Thoracic aorta (tissue), 2 donors: Measurements from ENCODE around the gene DIP2C. TPM values are rescaled to one million over a fixed set of nuclear protein-coding genes. Genes with fewer than 3 reads are reported as not detected.

Experiments
- ATAC-seq: fragments of 150-250 bp; one replicate; pipeline ENCODE4 v1.8.0; 2017; ENCODE audit warnings: low read depth; ENCODE audit not compliant: insufficient number of reproducible peaks, low FRiP score
- DNase-seq: peaks from one replicate; pipeline ENCODE4 v3.0.0-alpha.2; 2020; ENCODE audit warnings: low spot score
- H3K27ac ChIP-seq, 2 donors: fragments of 200-600 bp; sonication (generic); 1 replicate in 1 of 2; 2 replicates in 1 of 2; pipeline ENCODE4 v1.5.1; 2016; ENCODE audit warnings: mild to moderate bottlenecking in 2 of 2, moderate library complexity in 2 of 2
- H3K27me3 ChIP-seq: fragments of 200-600 bp; sonication (generic); replicated peaks from 2 replicates; pipeline ENCODE4 v1.6.0; 2016; ENCODE audit warnings: mild to moderate bottlenecking; ENCODE audit not compliant: insufficient read depth
- H3K36me3 ChIP-seq: fragments of 200-600 bp; sonication (generic); one replicate; pipeline ENCODE4 v1.5.1; 2016
- H3K4me1 ChIP-seq, 2 donors: fragments of 200-600 bp; sonication (generic); 1 replicate in 1 of 2; 2 replicates in 1 of 2; pipeline versions ENCODE4 v1.5.1 to v1.6.0; 2016; ENCODE audit warnings: low read depth in 2 of 2, mild to moderate bottlenecking in 1 of 2; ENCODE audit not compliant: control insufficient read depth in 1 of 2
- H3K4me3 ChIP-seq: fragments of 200-600 bp; sonication (generic); 2 replicates; pipeline ENCODE4 v1.5.1; 2016; ENCODE audit warnings: mild to moderate bottlenecking
- H3K9me3 ChIP-seq: fragments of 200-600 bp; sonication (generic); 2 replicates; pipeline ENCODE4 v1.5.1; 2016
- CTCF ChIP-seq: fragments of 200-600 bp; sonication (generic); IDR thresholded peaks from one replicate; pipeline ENCODE4 v1.5.1; 2019; ENCODE audit warnings: antibody characterized with exemption
- total RNA-seq, 2 donors: library from RNA; depleted of rRNA; stranded (reverse); fragments of >200 nt; gene quantifications; one replicate each; pipeline versions ENCODE4 v1.1.0 to v1.2.3, GENCODE V29; 2016

The DIP2C gene
- total RNA-seq, 2 donors from 2014 or later: 36.8 to 44.0 TPM

GRCh38 chr10:519055-519715, 170.3 kb downstream of the DIP2C start:
- Histone ChIP-seq H3K9me3 (no peaks in the 10 kb centered on the region), H3K4me1 (peaks cover 0 to 17% of the 10 kb centered on the region in 2 donors), H3K4me3 (no peak overlapping the region), H3K27me3 (no peaks in the 10 kb centered on the region), H3K36me3 (no peaks in the 10 kb centered on the region), H3K27ac (no peak overlapping the region)
- DNase-seq (no peak), ATAC-seq (no peak)
- TF ChIP-seq CTCF: no peak

DNA sequence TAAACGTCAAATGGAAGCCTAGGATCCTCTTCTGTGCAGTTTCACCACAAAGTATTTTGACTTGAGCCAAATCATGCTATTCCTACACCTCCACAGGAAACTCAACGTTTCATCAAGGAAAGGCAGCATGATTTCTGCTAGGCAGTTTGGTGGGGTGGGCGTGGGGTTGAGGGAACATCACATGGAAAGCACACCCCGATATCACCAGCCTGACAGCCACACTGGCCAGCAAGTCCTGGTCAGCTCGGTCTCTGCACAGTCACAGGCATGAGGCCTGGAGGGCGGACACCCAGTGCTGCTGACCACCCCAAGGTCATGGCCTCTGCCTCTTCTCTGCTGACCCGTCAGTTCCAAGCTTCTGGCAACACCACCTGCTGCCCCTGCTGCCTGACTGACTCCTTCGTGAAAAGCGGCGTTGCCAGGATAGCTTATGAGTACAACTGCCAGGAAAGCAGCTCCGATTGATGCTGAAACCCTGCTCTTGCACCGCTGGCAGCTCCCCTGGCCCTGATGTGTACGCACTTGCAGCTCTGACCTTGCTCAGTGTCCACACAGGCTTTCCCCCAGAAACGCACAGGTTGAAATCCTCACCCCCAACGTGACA, 171.5 kb downstream of the DIP2C start:
- no peak for TF ChIP-seq CTCF
- Histone ChIP-seq H3K4me1 (peaks cover 0 to 21% of the 10 kb centered on the region in 2 donors), H3K27ac (no peak overlapping the region), H3K36me3 (no peaks in the 10 kb centered on the region), H3K9me3 (no peaks in the 10 kb centered on the region), H3K4me3 (no peak overlapping the region), H3K27me3 (no peaks in the 10 kb centered on the region)
- ATAC-seq (no peak), DNase-seq (no peak)

DNA sequence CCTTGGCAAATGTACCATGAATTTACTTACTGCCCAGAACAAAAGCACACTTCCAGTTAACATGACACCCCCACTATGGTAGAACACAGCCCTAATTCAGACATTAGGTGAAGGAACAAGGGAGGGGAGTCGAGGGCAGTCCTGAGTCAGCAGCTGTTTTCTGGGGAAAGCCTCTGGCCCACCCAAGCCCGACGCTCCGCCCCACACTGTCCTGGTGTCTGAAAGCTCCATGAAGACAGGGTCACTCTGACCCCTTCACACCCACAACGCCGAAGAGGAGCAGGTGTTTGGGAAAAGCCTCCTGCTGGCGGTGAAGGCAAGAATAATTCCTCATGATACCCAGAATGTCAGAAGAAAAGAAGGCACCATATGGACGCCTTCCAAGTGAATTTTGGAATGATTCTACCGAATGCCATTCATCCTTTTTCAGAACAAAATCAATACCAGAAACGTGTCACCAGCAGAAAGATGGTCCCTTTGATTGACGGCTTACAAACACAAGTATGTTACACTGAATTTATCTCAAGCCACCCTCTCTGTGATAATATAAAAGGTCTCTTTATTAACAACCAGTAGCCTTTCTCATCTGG, 172.1 kb downstream of the DIP2C start:
- Histone ChIP-seq H3K36me3 (no peaks in the 10 kb centered on the region), H3K27me3 (no peaks in the 10 kb centered on the region), H3K4me1 (peaks cover 0 to 21% of the 10 kb centered on the region in 2 donors), H3K4me3 (no peak overlapping the region), H3K9me3 (no peaks in the 10 kb centered on the region), H3K27ac (no peak overlapping the region)
- ATAC-seq (no peak), DNase-seq (no peak)
- no peak for TF ChIP-seq CTCF

DNA sequence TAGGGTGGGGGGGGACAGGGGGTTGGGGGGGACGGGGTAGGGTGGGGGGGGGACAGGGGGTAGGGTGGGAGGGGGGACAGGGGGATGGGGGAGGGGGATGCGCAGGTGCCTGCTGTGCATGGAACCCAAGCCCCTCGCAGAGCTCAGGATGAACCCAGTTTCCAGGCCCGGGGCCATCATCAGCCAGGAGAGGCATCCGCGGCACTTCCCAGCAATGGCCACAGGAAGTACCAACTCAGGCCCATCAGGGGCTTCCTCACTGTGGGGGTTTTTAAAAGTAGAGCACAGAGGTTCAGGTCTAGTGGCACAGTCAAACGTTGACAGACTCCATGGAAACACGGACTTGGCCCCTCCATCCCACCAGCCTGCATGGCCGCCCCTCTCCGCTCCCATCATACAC, 172.7 kb downstream of the DIP2C start:
- Histone ChIP-seq H3K27ac (no peak overlapping the region), H3K4me3 (no peak overlapping the region), H3K36me3 (no peaks in the 10 kb centered on the region), H3K9me3 (no peaks in the 10 kb centered on the region), H3K27me3 (no peaks in the 10 kb centered on the region), H3K4me1 (peaks cover 0 to 23% of the 10 kb centered on the region in 2 donors)
- DNase-seq: no peak
- no peak for ATAC-seq
- no peak for TF ChIP-seq CTCF

DNA sequence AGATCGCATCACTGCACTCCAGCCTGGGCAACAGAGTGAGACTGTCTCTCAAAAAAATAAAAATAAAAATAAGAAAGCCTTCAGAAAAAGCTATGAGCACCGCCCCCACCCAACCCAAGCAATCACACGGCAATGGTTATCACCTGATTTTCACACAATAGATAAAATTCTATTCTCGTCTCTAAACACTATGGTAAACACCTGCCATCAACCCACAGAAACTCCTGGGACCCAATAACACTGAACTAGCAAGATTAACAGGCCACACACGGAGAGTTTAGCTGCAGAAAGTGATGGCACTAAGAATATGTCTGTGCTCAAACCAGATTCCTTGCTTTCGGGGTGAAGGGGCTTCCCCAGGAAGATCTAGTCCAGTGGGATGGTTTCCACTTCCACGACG, 173.8 kb downstream of the DIP2C start:
- Histone ChIP-seq H3K9me3 (no peaks in the 10 kb centered on the region), H3K27ac (no peak overlapping the region), H3K4me3 (no peak overlapping the region), H3K27me3 (no peaks in the 10 kb centered on the region), H3K36me3 (no peaks in the 10 kb centered on the region), H3K4me1 (peaks cover 4 to 32% of the 10 kb centered on the region in 2 donors)
- ATAC-seq (no peak), DNase-seq (no peak)
- no peak for TF ChIP-seq CTCF
